ENCODE data around the gene LRIF1. TPM values are rescaled to one million over a fixed set of nuclear protein-coding genes. Genes with fewer than 3 reads are reported as not detected.

The LRIF1 gene
- total RNA-seq, 1 donor from 2014 or later, result 19.9 TPM

- Mint-ChIP-seq H3K9me3 (ENCODE audit: unreplicated experiment) (no peaks in the 10 kb centered on the region), H3K27ac (ENCODE audit: unreplicated experiment) (no peak overlapping the region), H3K4me1 (ENCODE audit: unreplicated experiment) (no peaks in the 10 kb centered on the region), H3K4me3 (ENCODE audit: unreplicated experiment) (no peak overlapping the region), H3K27me3 (ENCODE audit: unreplicated experiment) (no peaks in the 10 kb centered on the region), H3K36me3 (ENCODE audit: low read depth, unreplicated experiment) (no peaks in the 10 kb centered on the region)
- no peak for TF ChIP-seq CTCF (IDR thresholded peaks at IDR 0.05; ENCODE audit: unreplicated experiment)
- DNase-seq (ENCODE audit: low spot score), result no peak
Observed at GRCh38 chr1:110928904-110929303, 34.8 kb downstream of the LRIF1 start.

- DNase-seq (ENCODE audit: low spot score), result no peak
- Mint-ChIP-seq H3K27ac (ENCODE audit: unreplicated experiment) (no peak overlapping the region), H3K36me3 (ENCODE audit: low read depth, unreplicated experiment) (no peaks in the 10 kb centered on the region), H3K27me3 (ENCODE audit: unreplicated experiment) (no peaks in the 10 kb centered on the region), H3K9me3 (ENCODE audit: unreplicated experiment) (no peaks in the 10 kb centered on the region), H3K4me1 (ENCODE audit: unreplicated experiment) (no peaks in the 10 kb centered on the region), H3K4me3 (ENCODE audit: unreplicated experiment) (no peak overlapping the region)
- TF ChIP-seq CTCF (IDR thresholded peaks at IDR 0.05; ENCODE audit: unreplicated experiment), result no peak
Observed at GRCh38 chr1:110928191-110928590, 35.5 kb downstream of the LRIF1 start.

- no peaks in the 10 kb centered on the region for H3K9me3 Mint-ChIP-seq (ENCODE audit: unreplicated experiment)
- no peaks in the 10 kb centered on the region for H3K4me1 Mint-ChIP-seq (ENCODE audit: unreplicated experiment)
- DNase-seq (ENCODE audit: low spot score), result no peak
- no peaks in the 10 kb centered on the region for H3K27me3 Mint-ChIP-seq (ENCODE audit: unreplicated experiment)
- no peaks in the 10 kb centered on the region for H3K36me3 Mint-ChIP-seq (ENCODE audit: low read depth, unreplicated experiment)
- no peak for TF ChIP-seq CTCF (IDR thresholded peaks at IDR 0.05; ENCODE audit: unreplicated experiment)
- H3K4me3 Mint-ChIP-seq (ENCODE audit: unreplicated experiment), result no peak overlapping the region
- H3K27ac Mint-ChIP-seq (ENCODE audit: unreplicated experiment), result no peak overlapping the region
Observed at GRCh38 chr1:110927484-110928075, 36.1 kb downstream of the LRIF1 start.

GRCh38 chr1:110921953-110922352, 41.8 kb downstream of the LRIF1 start:
- Mint-ChIP-seq H3K36me3 (ENCODE audit: low read depth, unreplicated experiment) (no peaks in the 10 kb centered on the region), H3K4me1 (ENCODE audit: unreplicated experiment) (no peaks in the 10 kb centered on the region), H3K9me3 (ENCODE audit: unreplicated experiment) (no peaks in the 10 kb centered on the region), H3K27ac (ENCODE audit: unreplicated experiment) (no peak overlapping the region), H3K4me3 (ENCODE audit: unreplicated experiment) (no peak overlapping the region), H3K27me3 (ENCODE audit: unreplicated experiment) (no peaks in the 10 kb centered on the region)
- no peak for DNase-seq (ENCODE audit: low spot score)
- TF ChIP-seq CTCF (IDR thresholded peaks at IDR 0.05; ENCODE audit: unreplicated experiment), result no peak

GRCh38 chr1:110918016-110918415, 45.7 kb downstream of the LRIF1 start:
- no peaks in the 10 kb centered on the region for H3K9me3 Mint-ChIP-seq (ENCODE audit: unreplicated experiment)
- no peak for DNase-seq (ENCODE audit: low spot score)
- H3K4me1 Mint-ChIP-seq (ENCODE audit: unreplicated experiment), result no peaks in the 10 kb centered on the region
- H3K27ac Mint-ChIP-seq (ENCODE audit: unreplicated experiment), result no peak overlapping the region
- no peak overlapping the region for H3K4me3 Mint-ChIP-seq (ENCODE audit: unreplicated experiment)
- TF ChIP-seq CTCF (IDR thresholded peaks at IDR 0.05; ENCODE audit: unreplicated experiment), result no peak
- H3K27me3 Mint-ChIP-seq (ENCODE audit: unreplicated experiment), result no peaks in the 10 kb centered on the region
- no peaks in the 10 kb centered on the region for H3K36me3 Mint-ChIP-seq (ENCODE audit: low read depth, unreplicated experiment)

Measured in endothelial cell (in vitro differentiated cells).